Lower leg skin (tissue), 4 donors: ENCODE data around the gene MGMT. TPM values are rescaled to one million over a fixed set of nuclear protein-coding genes. Genes with fewer than 3 reads are reported as not detected.

ENCODE experiments used
- DNase-seq, 2 donors: peaks; one replicate each; pipeline ENCODE4 v3.0.0-alpha.2; 2019; ENCODE audit warnings: low spot score in 2 of 2
- H3K4me3 ChIP-seq: fragments of 200-600 bp; sonication (generic); 2 replicates; pipeline ENCODE4 v1.5.1; 2017; ENCODE audit warnings: mild to moderate bottlenecking, low read depth; ENCODE audit not compliant: poor library complexity, severe bottlenecking
- CTCF ChIP-seq, 3 donors: fragments of 450-650 bp; IDR thresholded peaks; one replicate each; pipeline ENCODE4 v1.5.1; 2016; ENCODE audit warnings: antibody characterized with exemption in 3 of 3, mild to moderate bottlenecking in 3 of 3, moderate library complexity in 2 of 3
- POLR2A ChIP-seq, 2 donors: fragments of 450-650 bp; IDR thresholded peaks; one replicate each; pipeline ENCODE4 v1.6.1; 2016 to 2017; ENCODE audit warnings: antibody characterized with exemption in 2 of 2, mild to moderate bottlenecking in 1 of 2, moderate library complexity in 1 of 2
- WGBS, 2 donors: methylation state at CpG; one replicate each; pipeline ENCODE4 v1.1.5; 2018; 5-methylcytosine and 5-hydroxymethylcytosine counted together
- intact Hi-C: fragments of 100-400 bp; cut with DNase I; formaldehyde crosslinking; loops from one replicate; pipeline ENCODE4 v1.15.0; 2023; ENCODE audit warnings: low total_unique reads
- total RNA-seq, 4 donors: library from RNA; depleted of rRNA; stranded (reverse); fragments of >200 nt; gene quantifications; one replicate each; pipeline ENCODE4 v1.1.0, GENCODE V29; 2016

The MGMT gene
- total RNA-seq, 4 donors from 2014 or later, result 13.1 to 38.7 (median 29.2) TPM

DNA sequence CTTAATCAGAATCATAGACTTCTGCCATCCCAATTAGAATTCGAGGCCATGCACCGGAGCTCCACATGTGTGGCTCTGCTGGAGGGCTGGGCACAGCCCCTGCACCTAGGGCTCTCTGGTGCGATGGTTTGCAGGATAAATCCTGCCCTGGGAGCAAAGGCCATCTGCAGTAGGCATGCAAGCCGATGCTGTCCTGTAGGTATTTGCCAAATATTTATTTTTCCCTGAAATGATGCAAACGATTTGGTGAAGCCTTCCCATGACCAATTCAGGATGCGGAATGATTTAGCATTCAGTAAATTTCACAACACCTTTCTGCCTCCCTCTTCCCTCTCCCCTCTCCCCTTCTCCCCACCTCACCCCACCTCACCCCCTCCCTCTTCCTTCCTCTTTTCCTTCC, 326.4 kb downstream of the MGMT start:
- no peak for TF ChIP-seq CTCF (IDR thresholded peaks at IDR 0.05)
- no peak for TF ChIP-seq POLR2A (IDR thresholded peaks at IDR 0.05)
- DNase-seq, result no peak
- intact Hi-C loops, result no loop called here

GRCh38 chr10:129793996-129794395, 327.0 kb downstream of the MGMT start:
- intact Hi-C loops, result no loop called here
- WGBS, 2 donors, result 96 to 98% methylated on average over 22 of the region's 22 CpGs
- DNase-seq, result no peak
- TF ChIP-seq CTCF (IDR thresholded peaks at IDR 0.05) (no peak), POLR2A (IDR thresholded peaks at IDR 0.05) (no peak)
- no peak overlapping the region for H3K4me3 ChIP-seq

More for the DNA sequence above, 326.4 kb downstream of the MGMT start:
- WGBS, 2 donors, result 86 to 88% methylated on average over 6 of the region's 6 CpGs
- no peak overlapping the region for H3K4me3 ChIP-seq

DNA sequence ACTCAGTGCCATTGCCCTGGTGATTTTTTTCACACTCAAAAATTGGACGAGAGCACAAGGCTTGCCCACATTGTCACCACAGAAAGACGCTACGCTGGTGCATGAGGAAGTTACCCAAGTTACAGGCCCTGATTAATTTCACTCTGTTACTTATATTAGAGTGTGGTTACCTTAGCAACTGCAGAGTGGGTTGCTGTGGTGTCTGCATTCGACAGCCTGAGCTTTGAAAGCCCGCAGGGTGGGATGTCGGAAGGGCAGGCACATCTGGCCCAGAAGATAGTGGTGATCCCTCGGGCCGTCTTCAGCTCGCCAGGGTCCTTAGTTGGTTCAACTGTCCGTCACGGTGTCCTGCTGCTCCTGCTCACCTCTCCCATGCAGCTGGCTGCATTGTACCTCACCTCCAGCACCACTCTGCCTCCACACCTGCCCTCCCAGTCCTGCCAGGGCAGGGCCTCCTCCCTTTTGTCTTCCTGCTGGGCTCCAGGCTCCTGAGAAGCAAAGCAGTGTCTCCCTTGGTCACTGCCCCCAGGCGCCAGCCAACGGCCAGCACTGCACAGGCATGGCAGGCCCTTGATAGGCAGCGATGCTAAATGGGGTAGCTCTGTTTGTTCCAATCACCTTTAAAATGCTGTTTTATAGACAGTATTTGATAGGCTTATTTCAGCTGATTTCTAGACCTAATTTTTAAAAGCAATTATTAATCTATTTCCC, 329.8 kb downstream of the MGMT start:
- no peak for TF ChIP-seq CTCF (IDR thresholded peaks at IDR 0.05)
- TF ChIP-seq POLR2A (IDR thresholded peaks at IDR 0.05), result no peak
- intact Hi-C loops, result no loop called here
- WGBS, 2 donors, result 75 to 83% methylated on average over 7 to 12 of the region's 14 CpGs
- DNase-seq, result no peak
- no peak overlapping the region for H3K4me3 ChIP-seq

DNA sequence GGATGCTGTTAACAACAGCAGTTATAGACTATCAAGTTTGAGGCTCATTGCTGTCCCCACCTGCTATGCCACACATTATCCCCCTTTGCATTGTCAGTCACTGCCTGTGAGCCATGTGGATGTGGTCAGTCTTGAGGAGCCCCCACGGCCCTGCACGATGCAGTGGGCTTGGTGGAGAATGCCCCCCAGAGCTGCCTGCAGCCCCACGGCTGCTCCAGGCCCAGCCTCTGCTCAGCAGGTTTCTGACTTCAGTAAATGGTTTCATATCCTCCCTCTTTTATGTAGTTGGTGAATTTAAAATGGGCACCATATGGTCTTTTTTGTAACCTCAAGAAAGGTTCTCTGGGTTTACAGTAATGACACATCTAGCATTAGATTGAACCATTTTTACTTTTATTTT, 332.9 kb downstream of the MGMT start:
- WGBS, 2 donors, result 71 to 72% methylated on average over 3 of the region's 3 CpGs
- DNase-seq, result peak in 1 of 2 donors; percentile 72
- TF ChIP-seq POLR2A (IDR thresholded peaks at IDR 0.05), result no peak
- TF ChIP-seq CTCF (IDR thresholded peaks at IDR 0.05), result no peak
- no peak overlapping the region for H3K4me3 ChIP-seq
- intact Hi-C loops, result no loop called here

GRCh38 chr10:129800796-129801340, 333.8 kb downstream of the MGMT start:
- TF ChIP-seq POLR2A (IDR thresholded peaks at IDR 0.05) (no peak), CTCF (IDR thresholded peaks at IDR 0.05) (no peak)
- H3K4me3 ChIP-seq, result no peak overlapping the region
- peak in 1 of 2 donors; percentile 80 for DNase-seq
- 65 to 66% methylated on average over 12 to 13 of the region's 14 CpGs for WGBS, 2 donors
- intact Hi-C loops, result no loop called here
